HL-60 (cell line): ENCODE measurements around the gene FLNB.

Source experiments
- CTCF ChIP-seq: IDR thresholded peaks from one replicate; pipeline ENCODE4 v1.5.1; 2011; ENCODE audit warnings: low read length, control low read depth, inconsistent platforms; ENCODE audit not compliant: insufficient read depth
- GABPA ChIP-seq: IDR thresholded peaks from 2 replicates; pipeline ENCODE4 v1.6.1; 2012; ENCODE audit warnings: low read depth
- POLR2AphosphoS5 ChIP-seq: IDR thresholded peaks from 2 replicates; pipeline ENCODE4 v1.6.1; 2012; ENCODE audit warnings: low read depth

- TF ChIP-seq CTCF (no peak), POLR2AphosphoS5 (no peak), GABPA (no peak)
Measured at GRCh38 chr3:58116985-58117384, 108.8 kb downstream of the FLNB start.
